NCI-H345 treated with DMSO at 0.1 percent for 48 hours (cell line): ENCODE measurements around the gene SHCBP1L.

Experiments
- DNase-seq: peaks from one replicate; lab custom pipeline; 2025; ENCODE audit not compliant: unreplicated experiment; lab: John Stamatoyannopoulos, UW

Gene SHCBP1L

DNA sequence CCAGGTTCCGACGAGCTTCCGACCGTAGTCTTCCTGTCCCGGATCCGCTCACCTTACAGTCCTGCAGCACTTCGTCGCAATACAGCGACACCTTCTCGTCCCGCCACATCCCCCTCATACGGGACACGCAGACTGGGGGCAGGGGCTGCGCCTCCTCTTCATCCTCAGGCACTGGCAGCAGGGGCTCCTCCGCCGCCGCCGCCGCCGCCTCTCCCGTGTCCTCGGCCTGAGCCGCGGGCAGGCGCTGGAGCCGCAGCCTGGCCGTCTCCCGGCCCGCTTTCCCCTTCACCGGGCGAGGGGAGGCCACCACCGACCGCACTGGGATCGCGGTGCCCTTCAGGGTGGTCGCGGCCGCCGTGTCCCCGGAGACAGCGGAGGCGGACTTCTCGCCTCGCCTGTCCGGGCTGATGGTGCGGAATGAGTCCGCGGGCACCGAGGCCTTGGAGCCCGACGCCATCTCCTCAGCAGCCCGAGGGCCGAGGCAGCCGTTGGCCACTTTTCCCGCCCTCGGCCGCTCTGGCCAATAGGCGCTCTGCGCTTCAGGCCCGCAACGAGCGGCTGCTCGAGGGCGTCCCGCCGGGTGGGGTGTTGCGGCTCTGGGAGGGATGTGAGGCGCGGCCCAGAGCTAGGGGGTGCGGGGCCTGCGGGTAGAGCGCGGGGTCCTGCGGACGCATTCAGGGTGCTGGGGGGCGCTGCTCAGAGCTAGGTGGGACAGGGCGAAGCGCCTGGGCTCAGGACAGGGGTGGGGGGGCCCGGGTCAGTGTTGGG is at the start of gene SHCBP1L:
TSS of gene SHCBP1L (minus strand) at position 490 of the 768 bp plus-strand sequence. CDS start at position 457, 33 bp downstream.
- DNase-seq, result no peak

DNA sequence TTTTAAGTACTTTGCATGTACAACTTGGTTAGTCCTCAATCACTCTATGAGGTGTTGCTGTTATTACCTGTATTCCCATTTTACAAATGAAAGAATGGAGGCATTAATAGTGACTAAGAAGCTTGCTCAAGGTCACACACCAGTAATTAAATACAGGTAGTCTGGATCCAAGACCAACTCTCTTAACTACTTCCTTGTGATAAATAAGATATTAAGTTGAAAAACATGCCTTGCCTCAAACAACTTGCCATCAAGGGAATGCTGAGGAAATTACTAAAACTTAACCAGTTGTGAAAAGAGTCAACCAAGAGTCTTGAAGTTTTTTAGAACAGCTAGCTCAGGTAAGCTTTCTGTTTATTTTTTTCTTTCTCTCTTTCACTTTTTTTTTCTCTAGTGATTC is 49.3 kb upstream of the SHCBP1L start:
- DNase-seq, result no peak

DNA sequence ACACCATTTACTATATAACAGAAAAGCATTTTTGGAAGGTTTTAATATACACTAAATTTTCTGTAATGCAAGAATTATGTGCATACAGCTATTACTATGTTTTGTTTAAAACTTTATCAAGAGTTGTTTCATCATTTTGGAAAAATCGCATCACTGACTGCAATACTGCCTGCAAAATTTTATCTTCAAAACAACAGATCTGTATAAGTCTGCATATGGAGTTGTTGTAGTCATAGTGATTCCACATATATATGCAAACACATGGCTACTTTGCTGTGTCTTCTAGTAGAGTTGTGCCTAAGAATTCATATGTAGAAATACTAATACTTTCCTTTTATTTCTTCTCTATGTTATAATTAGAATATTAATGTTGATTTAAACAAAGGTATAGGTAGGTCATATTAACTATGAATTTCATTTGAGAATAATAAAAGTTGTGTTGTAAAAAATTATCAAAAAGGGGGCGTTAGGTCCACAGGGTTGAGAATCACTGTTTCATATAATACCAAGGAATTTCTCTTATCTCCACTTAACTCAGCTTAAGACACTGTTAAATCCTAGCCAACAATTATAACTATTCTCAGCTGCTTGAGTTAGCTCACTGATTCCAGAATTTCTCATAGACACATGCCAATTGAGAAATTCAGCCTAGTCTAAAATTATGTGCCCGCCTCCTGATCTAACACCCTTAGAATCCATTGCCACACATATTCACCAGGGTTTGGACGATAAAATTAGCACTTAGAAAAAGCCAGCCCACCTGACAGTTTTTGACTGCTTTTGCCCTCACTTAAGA is 47.4 kb upstream of the SHCBP1L start:
- DNase-seq, result no peak

DNA sequence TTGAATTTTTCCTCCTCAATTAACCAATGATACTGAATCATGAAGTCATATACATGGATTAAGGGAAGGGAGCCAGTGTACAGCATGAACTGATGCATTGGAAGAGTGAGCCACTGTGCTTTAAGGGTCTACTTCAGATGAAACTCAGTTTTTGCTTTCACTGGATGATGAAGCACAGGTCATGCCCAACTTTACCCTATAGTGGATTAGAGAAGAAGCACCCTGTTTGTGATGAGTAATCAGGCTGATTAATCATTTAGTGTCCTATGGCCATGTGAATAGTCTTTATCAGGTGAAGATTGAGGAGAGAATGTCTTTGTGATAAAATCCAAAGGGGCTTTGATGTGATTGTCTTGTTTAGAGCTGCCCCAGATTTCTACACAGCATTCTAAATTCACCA is 45.5 kb upstream of the SHCBP1L start:
- DNase-seq, result no peak

DNA sequence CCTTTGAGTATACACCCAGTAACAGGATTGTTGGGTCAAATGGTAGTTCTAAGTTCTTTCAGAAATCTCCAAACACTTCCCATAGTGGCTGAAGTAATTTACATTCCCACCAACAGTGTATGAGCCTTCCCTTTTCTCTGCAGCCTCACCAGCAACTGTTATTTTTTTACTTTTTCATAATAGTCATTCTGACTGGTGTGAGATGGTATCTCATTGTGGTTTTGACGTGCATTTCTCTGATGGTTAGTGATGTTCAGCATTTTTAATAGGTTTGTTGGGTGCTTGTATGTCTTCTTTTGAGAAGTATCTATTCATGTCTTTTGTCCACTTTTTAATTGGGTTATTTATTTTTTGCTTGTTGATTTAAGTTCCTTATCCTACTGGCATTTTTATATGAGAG is 43.9 kb upstream of the SHCBP1L start:
- DNase-seq, result no peak

DNA sequence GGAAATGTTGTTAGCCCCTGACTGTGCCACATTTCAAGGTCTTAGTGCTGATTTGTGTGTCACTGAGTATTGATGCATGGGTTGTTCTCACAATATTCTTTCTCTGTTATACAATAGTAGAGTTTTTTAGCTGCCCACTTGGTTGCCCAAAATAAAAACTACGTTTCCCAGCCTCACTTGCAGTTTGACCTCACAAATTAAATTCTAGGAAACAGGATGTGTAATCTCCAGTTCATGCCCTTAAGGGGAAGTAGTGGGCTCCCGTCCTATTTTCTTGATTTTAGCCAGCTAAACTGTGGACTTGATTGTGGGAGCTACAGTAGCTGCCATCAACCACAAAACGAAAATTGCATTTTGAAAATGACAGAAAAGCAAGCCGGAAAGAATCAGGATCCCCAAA is 42.9 kb upstream of the SHCBP1L start:
- DNase-seq, result no peak

DNA sequence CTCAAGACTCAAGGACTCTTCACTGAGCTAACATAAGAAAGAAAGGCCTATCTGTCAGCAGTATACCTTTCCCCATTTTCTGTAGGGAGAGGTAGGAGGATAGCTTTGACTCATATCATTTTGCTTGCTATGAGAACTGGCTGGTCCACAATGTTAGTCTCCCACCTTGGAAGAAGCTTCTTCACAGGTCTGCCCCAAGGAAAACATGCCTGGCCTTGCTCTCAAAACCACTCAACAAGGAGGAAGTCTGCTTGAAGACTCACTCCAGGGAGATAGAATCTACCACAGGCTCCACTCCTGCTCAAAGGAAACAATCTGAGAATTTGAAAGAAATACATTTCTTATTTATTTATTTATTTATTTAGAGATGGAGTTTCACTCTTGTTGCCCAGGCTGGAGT is 40.8 kb upstream of the SHCBP1L start:
- no peak for DNase-seq

DNA sequence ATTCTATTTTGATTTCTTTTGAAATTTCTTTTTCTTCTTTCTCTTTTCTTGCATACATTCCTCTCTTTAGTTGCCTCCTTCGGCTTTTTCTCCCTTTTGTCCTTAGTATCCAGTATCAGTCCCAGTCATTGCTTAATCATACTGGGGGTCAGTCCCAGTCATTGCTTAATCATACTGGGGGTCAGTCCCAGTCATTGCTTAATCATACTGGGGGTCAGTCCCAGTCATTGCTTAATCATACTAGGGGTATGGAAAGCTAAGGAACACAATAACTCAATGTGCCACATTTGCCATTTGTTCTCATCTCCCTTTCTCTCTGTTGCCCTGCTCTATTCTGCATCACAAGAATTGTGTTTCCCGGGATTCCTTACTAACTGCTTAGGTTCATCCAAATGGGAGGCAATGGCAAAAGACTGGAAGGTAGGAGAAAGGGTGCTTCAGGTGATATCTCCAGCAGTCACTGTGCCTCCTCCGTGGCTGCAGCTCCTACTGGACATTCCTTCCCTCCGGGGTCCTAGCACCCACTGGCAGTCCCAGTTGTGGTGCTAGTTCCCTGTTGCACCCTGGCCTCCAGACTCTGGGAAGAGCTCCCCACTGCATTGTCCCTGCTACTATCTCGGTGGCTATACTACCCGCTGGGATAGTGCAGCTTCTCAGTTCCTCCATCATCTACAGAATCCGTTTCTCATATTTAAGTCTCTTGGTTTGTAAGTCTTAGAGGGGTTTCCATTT is 37.6 kb upstream of the SHCBP1L start:
- DNase-seq, result no peak

DNA sequence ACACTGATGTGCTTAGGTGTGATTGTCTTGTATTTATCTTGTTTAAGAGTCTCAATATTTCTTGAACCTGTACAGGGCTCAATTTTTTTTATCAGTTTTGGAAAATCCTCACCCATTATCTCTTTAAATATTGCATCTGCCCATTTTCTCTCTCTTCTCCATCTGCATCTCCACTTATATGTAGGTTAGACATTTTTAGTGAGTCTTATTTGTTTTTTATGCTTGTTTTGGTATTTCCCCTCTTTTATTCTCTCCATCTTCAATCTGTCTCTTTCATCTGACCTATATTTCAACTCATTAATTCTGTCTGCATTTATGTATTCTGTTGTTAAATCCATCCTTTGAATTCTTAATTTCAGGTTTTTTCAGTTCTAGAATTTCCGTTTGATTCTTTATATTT is 32.9 kb upstream of the SHCBP1L start:
- no peak for DNase-seq

DNA sequence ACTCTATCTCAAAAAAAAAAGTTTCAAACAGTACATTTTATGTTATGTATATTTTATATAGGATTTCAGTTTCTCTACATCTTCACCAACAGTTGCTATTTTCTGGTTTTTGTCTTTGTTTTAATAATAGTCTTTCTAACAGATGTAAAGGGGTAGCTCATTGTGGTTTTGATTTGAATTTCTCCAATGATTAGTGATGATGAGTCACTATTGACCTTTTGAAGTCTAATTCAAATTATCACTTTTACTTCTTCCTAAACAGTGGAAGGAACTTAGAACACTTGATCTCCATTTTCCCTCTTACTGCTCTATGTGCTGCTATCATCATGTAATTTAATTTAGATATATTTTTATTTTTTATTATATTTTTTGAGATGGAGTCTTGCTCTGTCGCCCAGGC is 31.7 kb upstream of the SHCBP1L start:
- no peak for DNase-seq

DNA sequence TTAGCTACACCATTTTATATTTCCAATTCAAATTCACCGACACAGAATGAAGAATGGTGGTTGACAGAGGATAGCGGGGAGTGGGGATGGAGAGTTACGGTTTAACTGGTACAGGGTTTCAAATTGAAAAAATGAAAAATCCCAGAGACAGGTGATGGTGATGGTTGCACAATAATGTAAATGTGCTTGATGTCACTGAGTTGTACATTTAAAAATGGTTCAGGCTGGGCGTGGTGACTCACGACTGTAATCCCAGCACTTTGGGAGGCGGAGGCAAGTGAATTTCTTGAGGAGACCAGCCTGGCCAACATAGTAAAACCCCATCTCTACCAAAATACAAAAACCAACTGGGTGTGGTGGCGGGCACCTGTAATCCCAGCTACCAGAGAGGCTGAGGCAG is 31.2 kb upstream of the SHCBP1L start:
- DNase-seq, result no peak

DNA sequence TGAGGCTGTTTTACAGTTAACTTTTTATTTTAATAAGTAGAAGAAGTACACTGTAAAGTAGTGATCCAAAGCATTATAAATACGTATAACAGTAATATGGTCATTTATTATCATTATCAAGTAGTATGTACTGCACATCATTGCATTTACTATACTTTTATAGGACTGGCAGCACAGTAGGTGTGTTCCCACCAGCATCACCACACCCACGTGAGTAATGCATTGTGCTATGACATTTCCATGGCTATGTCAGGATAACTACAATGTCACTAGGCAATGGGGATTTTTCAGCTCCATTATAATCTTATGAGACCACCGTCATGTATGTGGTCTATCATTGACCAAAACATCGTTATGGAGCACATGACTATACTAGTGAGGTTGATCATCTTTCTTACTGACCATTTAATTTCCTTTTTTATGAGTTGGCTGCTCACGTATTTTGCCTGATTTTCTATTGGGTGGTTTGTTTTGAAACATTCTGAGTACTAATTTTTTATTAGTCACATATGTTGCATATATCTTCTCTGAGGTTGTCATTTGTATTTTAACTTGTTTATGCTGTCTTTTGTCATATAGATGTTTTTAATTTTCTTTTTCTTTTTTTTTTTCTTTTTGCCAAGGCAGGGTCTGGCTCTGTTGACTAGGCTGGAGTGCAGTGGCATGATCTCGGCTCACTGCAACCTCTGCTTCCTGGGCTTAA is 25.3 kb upstream of the SHCBP1L start:
- no peak for DNase-seq

DNA sequence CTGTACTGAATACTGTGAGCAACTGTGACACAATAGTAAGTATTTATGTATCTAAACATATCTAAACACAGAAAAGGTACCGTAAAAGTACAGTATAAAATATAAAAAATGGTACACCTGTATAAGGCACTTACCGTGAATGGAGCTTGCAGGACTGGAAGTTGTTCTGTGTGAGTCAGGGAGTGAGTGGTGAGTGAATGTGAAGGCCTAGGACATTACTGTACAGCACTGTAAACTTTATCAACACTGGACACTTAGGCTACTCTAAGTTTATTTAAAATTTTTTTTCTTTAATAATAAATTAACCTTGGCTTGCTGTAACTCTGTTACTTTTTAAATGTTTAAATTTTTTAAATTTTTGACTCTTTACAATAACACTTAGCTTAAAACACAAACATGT is 24.5 kb upstream of the SHCBP1L start:
- no peak for DNase-seq

DNA sequence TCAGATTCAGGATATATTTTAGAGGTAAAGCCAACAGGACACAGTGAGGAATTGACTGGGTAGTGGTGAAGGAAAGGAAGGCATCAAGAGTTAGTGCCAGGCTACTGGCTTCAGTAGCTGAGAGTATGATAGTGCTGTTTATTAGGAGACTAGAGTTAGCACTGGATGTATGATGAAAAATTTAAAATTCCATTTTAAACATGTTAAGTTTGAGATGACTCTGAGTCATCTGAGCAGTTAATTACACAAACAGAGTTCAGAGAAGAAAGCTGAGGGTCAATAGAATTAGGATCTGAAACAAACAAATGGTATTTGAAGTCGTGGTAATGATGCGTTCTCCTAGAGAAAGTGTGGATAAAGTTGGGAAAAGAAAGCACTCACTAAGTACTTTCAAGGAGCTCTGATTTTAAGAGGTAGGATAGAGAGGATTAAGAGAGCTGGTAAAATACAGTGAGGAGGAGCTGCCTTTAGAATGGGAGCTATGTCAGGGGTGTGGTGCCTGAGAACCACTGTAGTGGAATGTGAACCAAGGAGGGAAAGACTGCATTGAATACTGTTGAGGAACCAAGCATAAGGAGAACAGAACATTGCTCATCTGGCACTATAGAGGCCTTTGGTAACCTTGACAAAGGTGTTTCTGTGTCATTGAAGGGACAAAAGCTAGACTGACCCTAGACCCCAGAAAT is 21.7 kb upstream of the SHCBP1L start:
- no peak for DNase-seq

DNA sequence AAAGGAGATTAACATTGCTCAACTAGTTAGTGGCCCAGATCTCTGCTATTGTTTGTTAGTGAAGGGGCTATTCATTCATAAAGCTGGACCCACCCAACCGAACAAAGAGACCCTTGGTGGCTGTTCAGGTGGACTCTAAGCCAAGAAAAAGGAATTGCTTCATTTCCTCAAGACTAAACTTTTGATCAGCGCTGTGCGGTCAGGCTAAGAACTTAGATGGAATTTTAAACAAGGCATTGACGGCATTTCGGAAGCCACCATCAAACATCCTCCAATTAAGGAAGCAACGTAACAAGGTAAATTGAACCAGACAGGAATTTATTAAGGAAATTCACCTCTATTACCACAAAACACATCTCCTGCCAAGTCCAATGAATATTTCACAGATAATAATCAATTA is 19.9 kb upstream of the SHCBP1L start:
- DNase-seq, result no peak

DNA sequence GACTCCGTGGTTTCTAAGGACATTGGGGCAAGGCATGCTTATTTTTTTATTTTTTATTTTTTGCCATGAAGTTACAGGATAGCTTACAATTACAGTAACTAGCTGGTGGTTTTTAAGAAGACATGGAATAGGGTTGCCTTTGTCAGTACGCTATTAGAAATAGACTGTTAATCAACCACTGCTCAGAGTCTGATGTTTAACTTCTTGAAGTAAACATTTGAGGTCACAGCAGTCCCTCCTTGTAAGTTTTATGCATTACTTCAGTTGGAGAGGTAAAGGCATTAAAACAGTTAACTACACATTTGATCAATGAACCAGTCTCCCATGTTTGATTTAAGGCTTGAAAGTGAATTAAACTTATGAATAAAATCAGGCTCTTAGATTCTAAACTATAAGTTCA is 19.3 kb upstream of the SHCBP1L start:
- no peak for DNase-seq

DNA sequence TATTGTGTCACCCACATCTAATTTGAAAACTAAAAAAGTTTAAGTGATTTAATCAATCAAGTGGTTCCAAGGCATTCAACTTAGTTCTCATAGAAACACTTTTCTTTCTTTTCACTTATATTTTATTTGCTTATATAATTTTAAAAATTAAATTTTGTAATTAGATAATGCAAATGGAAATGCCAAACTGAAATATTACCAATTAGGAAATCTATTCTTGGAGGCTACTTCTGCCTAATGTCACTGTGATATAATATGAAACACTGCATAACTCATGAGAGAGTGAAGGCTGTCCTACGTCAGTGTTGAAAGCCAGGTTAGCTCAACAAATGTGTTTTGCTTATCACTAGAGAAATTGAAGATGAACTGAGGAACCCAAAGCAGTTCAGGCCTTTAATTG is 18.3 kb upstream of the SHCBP1L start:
- DNase-seq, result no peak

DNA sequence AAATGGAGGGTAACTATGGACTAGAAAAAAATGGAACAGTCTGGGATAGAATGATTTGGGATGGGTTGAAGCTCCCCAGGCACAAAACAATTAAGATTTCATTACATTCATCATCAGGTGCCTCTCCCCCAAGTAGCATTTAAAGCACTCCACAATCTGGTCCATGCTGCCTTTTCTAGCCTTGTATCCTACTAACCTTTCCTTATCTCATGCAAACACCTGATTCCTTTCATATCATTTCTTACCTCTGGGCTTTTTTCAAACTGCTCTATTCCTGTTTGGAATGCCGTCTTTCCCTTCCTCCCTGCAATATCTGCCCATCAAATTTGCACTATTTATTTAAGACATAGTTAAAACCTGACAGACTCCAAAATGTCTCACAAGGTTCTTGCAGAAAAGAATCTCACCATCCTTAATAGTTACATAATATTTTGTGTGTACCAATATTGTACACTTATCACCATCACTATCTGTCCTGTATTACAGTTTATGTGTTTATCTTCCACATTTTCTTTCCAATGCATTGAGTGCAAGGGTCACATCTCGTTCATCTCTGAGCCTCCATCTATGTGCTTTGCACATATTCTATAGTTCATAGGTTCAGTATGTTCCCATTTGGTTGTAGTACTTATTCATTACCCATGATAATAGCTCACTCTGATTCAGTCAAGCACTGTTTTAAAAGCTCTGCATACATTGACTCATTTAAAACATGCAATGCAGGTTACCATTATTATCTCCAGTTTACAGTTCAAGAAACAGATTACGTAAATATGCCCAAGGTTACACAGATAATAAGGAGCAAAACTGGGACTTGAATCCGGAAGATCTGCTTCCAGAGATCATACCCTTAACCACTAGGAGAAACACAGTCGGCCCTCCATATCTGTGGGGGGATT is 16.1 kb upstream of the SHCBP1L start:
- DNase-seq, result no peak

DNA sequence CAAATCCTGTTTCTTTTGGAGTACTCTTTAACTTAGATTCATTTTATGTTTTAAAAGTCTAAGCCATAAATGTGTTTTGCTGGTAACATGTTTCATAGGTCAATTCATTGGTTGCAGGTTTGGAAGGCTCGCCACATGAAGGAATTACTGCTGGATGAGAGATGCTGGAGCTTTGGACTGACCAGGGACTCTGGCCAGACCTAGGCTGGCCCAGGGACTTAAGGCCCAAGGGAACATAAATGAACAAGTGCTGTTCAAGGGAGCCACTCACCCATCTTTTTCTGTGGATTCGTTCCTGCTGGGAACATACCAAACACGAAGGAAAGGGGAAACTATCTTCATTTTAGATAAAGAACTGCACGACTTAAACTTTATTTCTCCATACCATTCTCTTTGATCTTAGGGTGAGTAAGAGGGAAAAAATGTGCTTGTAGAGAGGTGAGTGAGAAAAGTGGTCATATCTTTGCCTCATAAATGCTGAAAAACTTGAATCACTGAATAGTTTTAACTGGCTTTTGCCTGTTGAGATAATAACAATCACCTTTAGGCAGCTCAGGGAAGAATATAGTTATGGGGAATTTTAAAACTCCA is 15.3 kb upstream of the SHCBP1L start:
- no peak for DNase-seq
